ENCODE data around the gene RIMS4. TPM values are rescaled to one million over a fixed set of nuclear protein-coding genes. Genes with fewer than 3 reads are reported as not detected.

RIMS4 gene
- total RNA-seq (2014; rRNA removed; shearing (Covaris generic)), result 8.3 and 10.9 TPM in 2 replicates

DNA sequence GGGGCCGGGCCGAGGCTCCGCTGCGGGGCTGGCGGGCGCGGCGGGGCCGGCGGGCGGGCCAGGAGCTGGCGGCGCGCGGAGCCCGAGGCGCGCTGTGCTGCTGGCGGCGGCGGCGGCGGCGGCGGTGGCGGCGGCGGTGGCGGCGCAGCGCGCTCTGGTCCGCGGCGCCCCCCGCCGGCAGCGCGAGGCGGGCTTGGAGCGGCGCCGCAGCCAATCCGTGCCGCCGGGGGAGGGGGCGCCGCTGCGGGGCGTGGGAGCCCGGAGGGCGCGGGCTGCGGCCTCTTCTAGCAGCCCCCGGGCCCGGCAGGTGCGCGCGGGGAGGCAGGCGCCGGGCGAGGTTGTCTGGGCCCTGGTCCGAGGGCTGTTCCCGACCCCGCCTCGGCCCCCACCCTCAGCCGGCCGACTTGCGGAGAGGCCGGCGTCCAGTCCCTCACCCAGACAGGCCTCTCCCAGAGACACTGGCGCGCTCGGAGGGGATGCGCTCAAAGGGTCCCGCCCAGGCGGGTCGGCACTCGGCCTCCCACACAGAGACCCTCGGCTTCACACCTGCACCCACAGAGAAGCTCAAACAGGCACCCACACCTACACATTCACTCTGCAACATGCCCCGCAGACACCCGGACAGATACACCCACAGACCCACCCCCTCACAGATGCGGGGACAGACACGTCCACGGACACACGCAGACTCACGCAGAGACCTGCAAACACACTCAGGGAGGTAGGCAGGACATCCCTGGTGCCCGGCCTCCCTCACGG lies at the start of gene RIMS4:
Gene RIMS4, minus strand, starts transcription at position 156 of the 759 bp plus-strand sequence. CDS start 275 bp downstream, outside the sequence.
- in situ Hi-C loops (cut with HindIII; ENCODE audit: low sequenced_read_pairs), result no loop called here
- peak; percentile 37 for DNase-seq (ENCODE audit: low spot score)

DNA sequence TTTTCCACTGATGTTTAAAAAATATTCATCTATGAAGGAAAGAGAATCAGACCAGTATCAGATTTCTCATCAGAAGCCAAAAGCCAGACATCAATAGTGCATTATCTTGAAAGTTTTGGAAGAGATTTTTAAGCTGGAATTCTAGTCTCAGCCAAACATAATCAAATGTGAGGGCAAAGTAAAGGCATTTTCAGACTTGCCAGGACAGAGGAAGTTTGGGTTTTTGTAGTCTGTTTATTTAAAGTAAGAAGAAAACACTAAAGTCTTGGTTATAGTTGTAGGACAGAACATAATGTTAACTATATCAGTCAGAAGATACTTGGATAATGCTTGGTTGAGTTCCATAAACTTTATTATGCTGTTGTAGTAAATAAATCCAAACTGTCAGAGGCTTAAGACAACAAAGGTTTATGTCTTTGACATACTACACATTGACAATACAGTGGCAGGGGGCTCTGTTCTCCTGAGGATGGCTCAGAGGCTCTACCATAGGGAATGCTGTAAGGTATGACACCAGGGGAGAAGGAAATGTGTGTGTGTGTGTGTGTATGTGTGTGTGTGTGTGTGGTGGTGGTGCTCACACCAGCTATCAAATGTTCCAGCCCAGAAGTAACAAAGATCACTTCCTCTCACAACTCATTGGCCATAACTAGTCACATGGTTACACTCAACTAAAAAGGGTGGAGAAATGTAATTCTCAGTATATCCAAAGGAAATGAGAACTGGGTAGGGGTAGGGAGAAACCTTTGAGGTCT lies 48.4 kb upstream of the RIMS4 start:
- DNase-seq (ENCODE audit: low spot score), result no peak
- in situ Hi-C loops (cut with HindIII; ENCODE audit: low sequenced_read_pairs), result no loop called here

DNA sequence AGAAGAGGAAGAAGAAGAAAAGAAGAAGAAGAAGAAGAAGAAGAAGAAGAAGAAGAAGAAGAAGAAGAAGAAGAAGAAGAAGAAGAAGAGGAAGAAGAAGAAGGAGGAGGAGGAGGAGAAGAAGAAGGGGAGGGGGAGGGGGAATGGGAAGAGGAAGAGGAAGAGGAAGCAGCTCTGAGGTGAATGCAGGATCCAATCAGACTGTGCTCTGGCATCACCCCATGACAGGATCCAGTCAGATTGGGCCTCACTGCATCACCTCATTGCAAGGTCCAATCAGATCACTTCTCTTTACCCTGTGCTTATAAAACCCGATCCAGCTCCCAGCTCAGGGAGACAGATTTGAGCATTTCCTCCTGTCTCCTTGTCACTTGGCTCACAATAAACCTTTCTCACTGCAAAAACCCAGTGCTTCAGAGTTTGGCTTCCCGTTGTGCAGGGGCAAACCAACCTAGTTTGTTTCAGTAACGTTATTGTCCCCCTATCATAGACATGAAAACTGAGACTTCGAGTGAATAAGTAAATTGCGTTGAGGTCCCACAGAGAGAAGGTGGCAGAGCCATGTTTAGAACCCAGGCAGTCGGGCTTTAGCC lies 46.6 kb upstream of the RIMS4 start:
- in situ Hi-C loops (cut with HindIII; ENCODE audit: low sequenced_read_pairs), result no loop called here
- no peak for DNase-seq (ENCODE audit: low spot score)

DNA sequence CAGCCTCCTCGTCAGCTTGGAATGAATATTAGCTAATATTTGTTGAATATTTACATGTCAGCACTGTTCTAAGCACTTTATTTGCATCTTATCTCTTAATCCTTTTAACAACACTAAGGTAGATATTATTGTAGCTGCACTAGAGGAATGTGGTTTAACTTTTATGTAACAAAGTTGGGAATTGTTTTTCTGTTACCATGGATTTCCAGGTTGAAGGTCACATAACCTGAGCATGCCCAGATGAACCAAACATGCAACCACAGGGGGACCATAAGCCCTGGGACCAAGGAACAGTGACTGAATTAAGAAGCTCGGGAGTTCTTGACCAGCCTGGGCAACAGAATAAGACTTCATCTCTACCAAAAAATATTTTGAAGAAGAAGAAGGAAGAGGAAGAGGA lies 46.1 kb upstream of the RIMS4 start:
- in situ Hi-C loops (cut with HindIII; ENCODE audit: low sequenced_read_pairs), result no loop called here

DNA sequence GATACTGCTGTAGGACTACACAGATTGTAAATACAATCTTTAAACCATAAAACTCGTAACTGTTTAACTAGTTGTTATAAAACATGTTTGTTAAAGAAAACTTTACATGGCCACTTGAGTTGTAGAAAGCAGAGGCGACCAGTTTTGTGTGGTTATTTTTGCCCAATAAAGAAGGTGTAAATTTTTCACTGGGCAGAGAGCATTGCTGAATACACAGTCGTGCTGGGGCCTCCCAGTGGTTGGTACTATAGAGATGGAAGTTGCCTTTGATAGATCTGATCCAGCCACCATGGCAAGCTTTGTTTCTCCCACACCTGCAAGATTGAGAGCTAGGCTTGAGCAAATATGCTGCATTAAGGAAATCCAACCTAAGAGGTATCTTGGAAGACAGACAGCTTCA lies 41.2 kb upstream of the RIMS4 start:
- DNase-seq (ENCODE audit: low spot score), result no peak
- in situ Hi-C loops (cut with HindIII; ENCODE audit: low sequenced_read_pairs), result no loop called here

More for the DNA sequence above, 46.1 kb upstream of the RIMS4 start:
- DNase-seq (ENCODE audit: low spot score), result no peak

DNA sequence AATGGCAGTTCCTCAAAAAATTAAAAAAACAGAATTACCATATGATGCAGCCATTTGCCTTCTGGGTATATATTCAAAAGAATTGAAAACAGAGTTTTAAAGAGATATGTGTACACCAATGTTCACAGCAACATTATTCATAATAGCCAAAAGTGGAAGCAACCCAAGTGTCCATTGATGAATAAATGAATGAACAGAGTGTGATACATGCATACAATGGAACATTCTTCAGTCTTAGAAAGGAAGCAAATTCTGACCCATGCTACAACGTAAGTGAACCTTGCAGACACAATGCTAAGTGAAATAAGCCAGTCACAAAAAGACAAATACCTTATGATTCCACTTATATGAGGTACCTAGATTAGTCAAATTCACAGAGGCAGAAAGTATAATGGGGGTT lies 40.5 kb upstream of the RIMS4 start:
- DNase-seq (ENCODE audit: low spot score), result no peak
- in situ Hi-C loops (cut with HindIII; ENCODE audit: low sequenced_read_pairs), result no loop called here

DNA sequence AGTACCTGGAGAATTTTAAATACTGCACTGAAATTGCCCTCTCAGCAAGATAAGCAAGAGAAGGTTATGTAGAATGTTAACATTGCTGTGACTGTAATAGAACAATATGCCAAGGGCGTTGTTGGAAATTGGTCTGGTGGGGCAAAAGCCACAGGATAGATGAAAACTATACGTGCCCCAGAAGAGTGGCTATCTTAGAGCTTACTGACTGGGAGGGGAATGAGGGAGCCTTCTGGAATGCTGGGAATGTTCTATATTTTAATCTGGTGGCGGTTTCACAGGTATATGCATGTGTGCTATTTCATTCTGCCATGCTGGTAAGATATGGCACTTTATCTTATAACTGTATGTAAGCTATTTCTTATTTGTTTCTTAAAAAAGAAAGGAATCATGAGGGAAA lies 39.9 kb upstream of the RIMS4 start:
- in situ Hi-C loops (cut with HindIII; ENCODE audit: low sequenced_read_pairs), result no loop called here
- no peak for DNase-seq (ENCODE audit: low spot score)

DNA sequence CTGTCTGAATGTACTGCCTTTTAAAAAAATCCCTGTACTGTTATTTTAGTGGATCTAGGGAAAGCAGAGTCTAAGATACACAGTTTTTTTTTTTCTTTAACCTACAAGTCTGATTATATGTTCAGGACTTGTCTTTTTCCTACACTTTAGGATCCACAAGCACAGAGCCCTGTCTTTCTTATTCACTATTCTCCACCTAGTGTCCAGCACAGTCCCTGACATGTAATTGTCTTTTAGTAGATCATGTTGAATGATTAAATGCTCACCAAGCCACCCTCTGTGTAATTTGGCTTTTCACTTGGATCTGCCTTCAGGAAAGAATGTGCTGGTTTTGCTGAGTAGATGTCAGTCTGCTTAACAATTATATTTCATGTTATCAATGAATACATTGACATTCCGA lies 39.4 kb upstream of the RIMS4 start:
- DNase-seq (ENCODE audit: low spot score), result peak; percentile 8
- in situ Hi-C loops (cut with HindIII; ENCODE audit: low sequenced_read_pairs), result no loop called here

DNA sequence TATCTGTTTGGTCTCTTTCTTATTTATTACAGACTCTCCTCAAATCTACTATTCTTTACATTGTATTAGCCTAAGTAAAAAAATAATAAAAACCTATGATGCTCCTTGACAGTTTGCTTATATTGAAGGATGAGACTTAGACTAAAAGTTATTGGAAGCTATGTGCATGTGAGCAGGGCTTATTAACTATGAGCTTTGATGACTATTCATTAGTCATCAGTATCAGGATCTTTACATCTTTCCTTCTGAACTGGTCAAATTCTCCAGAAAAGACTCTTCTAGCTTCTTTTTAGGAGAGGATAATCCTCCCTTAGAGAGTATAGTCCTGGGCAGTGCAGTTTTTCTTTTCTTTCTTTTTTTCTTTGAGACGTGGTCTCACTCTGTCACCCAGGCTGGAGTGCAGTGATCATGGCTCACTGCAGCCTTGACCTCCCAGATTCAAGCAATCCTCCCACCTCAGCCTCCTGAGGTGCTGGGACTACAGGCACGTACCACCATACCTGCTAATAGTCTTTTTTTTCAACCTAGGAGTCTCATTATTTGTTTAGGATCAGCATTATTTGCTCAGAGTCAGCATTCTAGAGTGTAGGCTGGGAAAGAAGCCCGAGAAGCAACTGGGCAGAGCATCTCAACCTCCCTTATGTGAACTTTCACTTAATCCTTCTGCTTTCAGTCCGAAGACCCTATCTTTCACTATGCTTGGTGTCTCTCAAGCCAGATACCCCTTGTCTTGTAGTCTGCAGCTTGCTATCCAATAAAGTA lies 38.1 kb upstream of the RIMS4 start:
- in situ Hi-C loops (cut with HindIII; ENCODE audit: low sequenced_read_pairs), result no loop called here
- no peak for DNase-seq (ENCODE audit: low spot score)

DNA sequence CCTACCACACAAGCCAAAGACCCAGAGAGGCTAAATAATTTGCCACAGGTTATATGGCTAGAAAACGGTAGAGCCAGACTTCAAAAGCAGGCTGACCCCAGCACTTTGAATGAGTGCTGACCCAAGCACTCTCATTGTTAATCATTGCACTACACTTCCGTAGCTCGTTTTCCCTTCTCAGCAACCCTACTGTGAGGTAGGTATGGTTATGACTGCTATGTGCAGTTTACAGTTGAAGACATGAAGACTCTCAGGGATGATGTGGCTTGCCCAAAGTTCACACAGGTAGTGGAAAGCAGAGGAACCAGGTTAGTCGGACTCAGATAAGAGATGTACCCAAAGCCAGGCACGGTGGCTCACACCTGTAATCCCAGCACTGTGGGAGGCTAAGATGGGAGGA lies 33.5 kb upstream of the RIMS4 start:
- no peak for DNase-seq (ENCODE audit: low spot score)
- in situ Hi-C loops (cut with HindIII; ENCODE audit: low sequenced_read_pairs), result no loop called here

DNA sequence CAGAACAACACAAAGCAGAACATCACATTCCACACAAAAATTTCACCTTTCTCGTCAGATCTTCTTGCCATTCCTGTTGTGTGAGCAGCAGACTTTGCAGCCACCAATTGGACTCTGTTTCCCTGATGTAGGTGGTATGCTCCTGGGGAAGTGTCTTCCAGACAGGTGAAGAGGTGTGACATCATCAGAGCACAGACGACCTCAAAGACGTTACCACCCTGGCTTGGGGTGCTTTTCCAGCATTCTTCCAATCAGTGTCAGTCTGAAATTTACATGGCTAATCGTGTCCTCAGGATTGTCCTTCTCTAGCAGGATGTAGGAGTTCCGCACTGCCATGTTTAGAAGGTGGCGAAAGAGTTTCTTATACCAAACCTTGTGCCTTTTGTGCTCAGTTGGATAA lies 31.6 kb upstream of the RIMS4 start:
- no peak for DNase-seq (ENCODE audit: low spot score)

DNA sequence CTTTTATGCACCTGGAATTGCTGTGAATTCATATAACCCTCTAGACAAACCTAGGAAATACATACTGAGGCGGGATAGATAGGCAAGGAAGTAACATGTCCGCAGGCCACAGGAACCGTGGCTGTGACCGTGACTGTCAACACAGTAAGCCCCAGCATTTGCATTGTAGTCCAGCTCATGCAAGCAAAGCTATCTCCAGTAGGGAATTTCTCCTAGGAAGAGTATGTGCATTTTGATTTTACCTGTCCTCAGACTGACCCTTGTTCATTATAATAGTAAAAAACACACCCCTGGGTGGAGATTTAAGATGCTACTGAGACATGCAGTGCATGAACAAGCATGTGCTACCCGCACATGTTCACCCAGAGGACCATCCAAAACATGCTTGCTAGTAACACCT lies 30.5 kb upstream of the RIMS4 start:
- in situ Hi-C loops (cut with HindIII; ENCODE audit: low sequenced_read_pairs), result no loop called here
- no peak for DNase-seq (ENCODE audit: low spot score)

More for the DNA sequence above, 31.6 kb upstream of the RIMS4 start:
- in situ Hi-C loops (cut with HindIII; ENCODE audit: low sequenced_read_pairs), result no loop called here

DNA sequence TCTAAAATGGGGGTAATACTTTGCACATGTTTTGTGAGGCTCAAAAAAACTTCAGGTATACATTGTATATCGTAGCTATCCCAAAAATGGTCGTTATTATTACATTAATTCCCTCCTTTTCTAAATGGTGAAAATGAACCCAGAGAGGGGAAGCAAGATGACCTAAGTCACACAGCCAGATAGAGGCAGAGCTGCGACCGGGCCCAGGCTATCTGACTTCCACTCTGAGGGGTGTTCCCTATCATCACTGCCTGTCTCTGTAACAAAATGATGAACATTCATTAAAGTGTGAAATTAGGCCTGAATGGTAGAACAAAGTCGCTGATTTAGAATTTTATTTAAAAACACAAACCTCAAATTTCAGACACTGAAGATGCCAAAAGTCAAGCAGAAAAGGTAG lies 29.1 kb upstream of the RIMS4 start:
- no peak for DNase-seq (ENCODE audit: low spot score)
- in situ Hi-C loops (cut with HindIII; ENCODE audit: low sequenced_read_pairs), result no loop called here

DNA sequence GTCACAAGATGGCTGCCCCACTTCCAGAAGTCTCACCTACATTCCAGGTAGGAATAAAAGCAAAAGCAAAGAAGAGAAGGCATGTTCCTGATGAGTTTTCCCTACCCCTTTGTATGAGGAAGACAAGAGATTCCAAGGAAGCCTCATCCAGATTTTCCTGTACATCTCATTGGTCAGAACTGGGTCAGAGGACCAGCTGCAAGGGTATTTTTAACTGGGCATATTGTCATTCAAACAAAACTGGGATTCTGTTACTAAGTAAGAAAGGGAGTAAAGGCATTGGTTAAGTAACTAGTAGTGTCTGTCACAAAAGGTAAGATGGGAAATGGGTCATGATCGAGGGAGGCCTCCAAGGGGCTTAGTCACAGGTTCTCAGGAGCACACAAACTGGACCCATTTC lies 28.2 kb upstream of the RIMS4 start:
- DNase-seq (ENCODE audit: low spot score), result no peak
- in situ Hi-C loops (cut with HindIII; ENCODE audit: low sequenced_read_pairs), result no loop called here

DNA sequence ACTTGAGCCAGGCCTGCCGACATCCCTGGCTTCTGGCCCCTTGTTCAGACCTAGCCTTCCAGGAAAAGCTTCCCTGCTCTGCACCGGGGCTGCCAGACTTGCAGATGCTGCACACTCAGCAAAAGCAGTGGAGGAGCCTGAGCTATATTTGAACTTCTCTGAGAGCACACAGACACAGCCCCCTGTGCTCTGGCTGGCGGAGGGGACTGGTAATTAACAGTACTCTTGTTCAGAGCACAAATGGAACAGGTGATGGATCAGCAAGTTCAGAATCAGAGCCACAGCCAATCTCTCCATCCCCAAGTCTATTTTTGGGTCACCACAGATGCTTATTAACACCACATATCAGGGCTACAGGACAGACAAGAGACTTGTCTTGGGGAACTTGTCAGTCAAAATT lies 27.6 kb upstream of the RIMS4 start:
- in situ Hi-C loops (cut with HindIII; ENCODE audit: low sequenced_read_pairs), result no loop called here
- DNase-seq (ENCODE audit: low spot score), result no peak

DNA sequence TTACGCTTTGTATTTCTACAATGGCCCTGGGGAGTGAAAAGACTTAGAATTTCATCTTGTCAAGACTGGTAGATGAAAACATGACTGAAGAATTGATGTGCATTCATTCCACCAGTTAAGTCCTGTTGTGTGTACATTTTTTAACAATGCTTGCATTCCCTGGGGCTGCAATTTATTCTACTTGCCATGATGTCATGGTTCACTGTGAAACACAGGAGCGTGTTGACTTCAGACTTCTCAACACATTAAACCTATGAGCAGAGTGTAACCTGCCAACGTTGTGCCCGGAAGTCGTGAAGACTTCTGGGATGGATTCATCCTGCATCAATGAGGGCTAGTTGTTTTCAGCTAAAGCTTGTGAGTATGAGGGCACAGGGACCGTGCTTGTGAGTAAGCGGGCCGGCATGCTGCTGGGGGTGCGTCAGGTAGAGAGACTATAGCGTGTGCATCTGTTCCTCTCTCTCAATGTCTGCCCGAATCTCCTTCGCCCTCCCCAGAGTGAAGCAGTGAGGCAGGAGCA lies 26.3 kb upstream of the RIMS4 start:
- DNase-seq (ENCODE audit: low spot score), result no peak
- in situ Hi-C loops (cut with HindIII; ENCODE audit: low sequenced_read_pairs), result no loop called here

DNA sequence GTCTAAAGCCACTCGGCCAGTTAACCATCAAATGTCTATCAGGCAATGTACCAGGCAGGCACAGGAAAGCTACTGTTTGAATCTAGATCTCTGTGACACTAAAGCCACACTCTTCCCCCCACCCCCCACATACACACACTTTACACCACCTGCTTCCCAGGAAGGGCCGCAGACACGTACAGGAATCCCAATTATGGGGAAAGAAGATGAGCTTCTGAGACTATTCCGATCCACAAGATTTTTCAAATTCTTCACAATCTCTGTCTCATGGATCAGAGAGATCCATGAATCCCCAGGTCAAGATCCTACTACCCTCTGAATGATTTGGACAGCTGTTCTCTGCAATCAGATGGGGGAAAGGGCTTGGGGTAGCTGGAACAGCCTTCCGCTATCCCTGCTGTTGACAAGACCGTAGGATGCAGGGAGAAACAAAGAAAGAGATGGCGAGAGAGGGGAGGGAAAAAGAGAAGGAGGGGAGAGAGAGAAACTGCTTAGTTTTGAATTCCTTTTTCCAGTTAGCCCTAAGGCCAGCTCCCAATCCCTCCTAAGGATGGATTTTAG lies 25.4 kb upstream of the RIMS4 start:
- DNase-seq (ENCODE audit: low spot score), result no peak
- in situ Hi-C loops (cut with HindIII; ENCODE audit: low sequenced_read_pairs), result no loop called here

DNA sequence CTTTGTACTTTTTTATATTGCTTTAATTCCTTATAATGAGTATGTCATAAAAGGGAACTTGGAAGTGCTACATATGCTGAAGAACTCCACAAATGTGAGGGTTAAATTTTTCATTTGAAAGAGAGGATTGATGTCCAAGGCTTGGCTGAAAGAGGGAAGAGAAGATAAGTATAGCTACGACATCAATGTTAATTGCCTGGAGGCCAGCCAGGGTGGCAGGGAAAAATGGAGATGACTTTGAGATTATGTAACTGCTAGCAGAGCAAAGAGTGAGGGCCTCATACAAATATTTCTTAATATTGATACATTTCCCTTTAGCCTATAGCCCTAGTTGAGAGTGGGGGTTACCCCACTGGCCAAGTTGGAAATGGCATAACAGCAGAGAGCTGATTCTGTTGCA lies 24.8 kb upstream of the RIMS4 start:
- in situ Hi-C loops (cut with HindIII; ENCODE audit: low sequenced_read_pairs), result no loop called here
- DNase-seq (ENCODE audit: low spot score), result no peak

DNA sequence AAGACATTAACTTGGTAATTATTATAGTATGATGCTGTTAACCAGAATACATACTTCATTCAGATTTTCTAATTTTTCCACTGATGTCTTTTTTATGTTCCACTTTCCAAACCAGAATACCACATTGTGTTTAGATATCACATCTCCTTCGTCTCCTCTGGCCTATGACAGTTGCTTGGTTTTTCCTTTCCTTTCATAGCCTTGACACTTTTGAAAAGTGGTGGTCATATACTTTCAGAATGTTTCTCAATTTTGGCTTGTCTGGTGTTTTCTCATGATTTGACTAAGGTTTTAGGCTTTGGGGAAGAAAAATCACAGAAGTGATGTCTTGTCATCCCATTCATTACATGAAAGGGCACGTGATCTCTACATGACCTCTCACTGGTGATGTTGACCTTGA lies 24.3 kb upstream of the RIMS4 start:
- no peak for DNase-seq (ENCODE audit: low spot score)
- in situ Hi-C loops (cut with HindIII; ENCODE audit: low sequenced_read_pairs), result no loop called here

Data from G401 (cell line).